ENCODE measurements around the gene CHRNA4. TPM values are rescaled to one million over a fixed set of nuclear protein-coding genes. Genes with fewer than 3 reads are reported as not detected.

The CHRNA4 gene
- polyA plus RNA-seq, 1 donor (not counting 4 experiments of a cell fraction or from before 2014, with no cell fraction given): not detected

GRCh38 chr20:63367446-63368055 is 6.4 kb upstream of the CHRNA4 start:
- Histone ChIP-seq H3K9ac (ENCODE audit: control insufficient read depth, extremely low read depth, insufficient read depth, low read length) (no peak overlapping the region), H3K9me3 (ENCODE audit: control insufficient read depth, low read depth, low read length) (no peaks in the 10 kb centered on the region), H3K9me1 (ENCODE audit: control insufficient read depth, extremely low read depth, insufficient read depth, low read length) (no peaks in the 10 kb centered on the region), H4K20me1 (ENCODE audit: control insufficient read depth, extremely low read depth, insufficient read depth, low read length) (no peaks in the 10 kb centered on the region), H3K4me1 (ENCODE audit: control insufficient read depth, extremely low read depth, insufficient read depth, low read length) (no peaks in the 10 kb centered on the region), H3K4me2 (ENCODE audit: control insufficient read depth, extremely low read depth, insufficient read depth, low read depth, low read length) (no peak overlapping the region), H3K4me3 (ENCODE audit: control insufficient read depth in 2 of 3, extremely low read depth in 1 of 3, insufficient read depth in 2 of 3, low read depth in 1 of 3, low read length in 3 of 3) (no peak overlapping the region), H3K79me2 (ENCODE audit: control insufficient read depth, insufficient read depth, low read length) (no peaks in the 10 kb centered on the region), H3K36me3 (ENCODE audit: control insufficient read depth in 2 of 2, extremely low read depth in 1 of 2, insufficient read depth in 2 of 2, low read length in 2 of 2) (no peaks in the 10 kb centered on the region), H2AFZ (ENCODE audit: control insufficient read depth, low read length) (no peak overlapping the region), H3K27me3 (ENCODE audit: control insufficient read depth, extremely low read depth, insufficient read depth, low read length) (peaks cover 21% of the 10 kb centered on the region), H3K27ac (ENCODE audit: control insufficient read depth, insufficient read depth, low read length) (no peak overlapping the region)
- no peak for DNase-seq (ENCODE audit: low read depth, low spot score)
- TF ChIP-seq EZH2 (IDR thresholded peaks at IDR 0.05; ENCODE audit: low read length): no peak
- TF ChIP-seq, protein P1, sequence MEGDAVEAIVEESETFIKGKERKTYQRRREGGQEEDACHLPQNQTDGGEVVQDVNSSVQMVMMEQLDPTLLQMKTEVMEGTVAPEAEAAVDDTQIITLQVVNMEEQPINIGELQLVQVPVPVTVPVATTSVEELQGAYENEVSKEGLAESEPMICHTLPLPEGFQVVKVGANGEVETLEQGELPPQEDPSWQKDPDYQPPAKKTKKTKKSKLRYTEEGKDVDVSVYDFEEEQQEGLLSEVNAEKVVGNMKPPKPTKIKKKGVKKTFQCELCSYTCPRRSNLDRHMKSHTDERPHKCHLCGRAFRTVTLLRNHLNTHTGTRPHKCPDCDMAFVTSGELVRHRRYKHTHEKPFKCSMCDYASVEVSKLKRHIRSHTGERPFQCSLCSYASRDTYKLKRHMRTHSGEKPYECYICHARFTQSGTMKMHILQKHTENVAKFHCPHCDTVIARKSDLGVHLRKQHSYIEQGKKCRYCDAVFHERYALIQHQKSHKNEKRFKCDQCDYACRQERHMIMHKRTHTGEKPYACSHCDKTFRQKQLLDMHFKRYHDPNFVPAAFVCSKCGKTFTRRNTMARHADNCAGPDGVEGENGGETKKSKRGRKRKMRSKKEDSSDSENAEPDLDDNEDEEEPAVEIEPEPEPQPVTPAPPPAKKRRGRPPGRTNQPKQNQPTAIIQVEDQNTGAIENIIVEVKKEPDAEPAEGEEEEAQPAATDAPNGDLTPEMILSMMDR (optimal IDR thresholded peaks at IDR 0.05 in 1 of 3, IDR thresholded peaks at IDR 0.05 in 1 of 3, conservative IDR thresholded peaks at IDR 0.05 in 1 of 3; ENCODE audit: extremely low read depth in 1 of 3, insufficient read depth in 2 of 3, low read length in 3 of 3): no peak
- dilution Hi-C loops (cut with MboI; ENCODE audit: extremely low pct_ligation_motif_present, low sequenced_read_pairs): no loop called here
- FAIRE-seq: no peak

DNA sequence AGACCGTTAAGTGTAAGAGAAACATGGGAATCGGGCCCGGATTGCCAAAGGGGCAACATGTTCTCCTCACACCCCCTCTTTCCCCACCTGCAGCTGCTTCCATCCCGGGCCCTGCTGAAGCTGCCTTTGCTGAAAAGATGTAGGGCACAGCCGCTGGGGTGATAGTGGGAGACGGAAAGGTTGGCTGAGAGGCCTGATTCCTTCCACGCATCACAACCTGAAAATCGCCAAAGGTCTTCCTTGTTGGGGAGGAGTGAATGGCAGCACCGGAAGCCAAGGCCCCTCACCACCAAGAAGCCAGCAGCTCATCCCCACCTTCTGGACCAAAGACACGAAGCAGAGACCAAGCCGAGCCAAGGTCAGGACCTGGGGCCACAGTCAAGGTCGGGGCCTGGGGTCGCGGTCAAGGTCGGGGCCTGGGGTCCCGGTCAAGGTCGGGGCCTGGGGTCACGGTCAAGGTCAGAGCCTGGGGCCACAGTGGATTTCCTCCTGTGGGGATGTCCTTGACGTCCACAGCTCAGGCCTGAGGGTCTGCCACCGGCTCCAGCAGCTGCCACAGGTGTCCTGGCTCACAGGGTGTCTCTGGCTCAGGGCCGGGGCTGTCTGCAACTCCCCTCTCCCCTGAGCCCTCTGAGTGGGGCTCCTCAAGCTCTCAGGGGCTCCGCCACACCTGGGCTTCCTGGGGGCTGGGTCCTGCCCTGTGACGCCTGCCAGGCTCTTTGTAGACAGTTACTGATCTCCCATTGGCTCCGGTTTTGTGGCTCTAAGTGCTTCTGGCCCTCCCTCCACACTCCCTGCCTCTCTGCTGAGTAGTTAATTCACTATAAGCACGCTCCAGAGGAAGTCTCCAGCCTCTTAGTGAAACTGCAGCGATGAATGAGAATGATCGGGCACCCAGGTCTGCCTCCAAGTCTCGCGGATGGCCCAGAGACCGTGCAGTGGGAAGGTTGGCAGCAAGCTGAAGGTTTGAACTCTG is 5.5 kb upstream of the CHRNA4 start:
- FAIRE-seq: no peak

More for the DNA sequence above, 5.5 kb upstream of the CHRNA4 start:
- H3K9me3 ChIP-seq (ENCODE audit: control insufficient read depth, low read depth, low read length): no peaks in the 10 kb centered on the region
- DNase-seq (ENCODE audit: low read depth, low spot score): no peak
- dilution Hi-C loops (cut with MboI; ENCODE audit: extremely low pct_ligation_motif_present, low sequenced_read_pairs): no loop called here
- no peaks in the 10 kb centered on the region for H3K79me2 ChIP-seq (ENCODE audit: control insufficient read depth, insufficient read depth, low read length)
- H4K20me1 ChIP-seq (ENCODE audit: control insufficient read depth, extremely low read depth, insufficient read depth, low read length): no peaks in the 10 kb centered on the region
- H3K4me3 ChIP-seq (ENCODE audit: control insufficient read depth in 2 of 3, extremely low read depth in 1 of 3, insufficient read depth in 2 of 3, low read depth in 1 of 3, low read length in 3 of 3): no peak overlapping the region
- H2AFZ ChIP-seq (ENCODE audit: control insufficient read depth, low read length): no peak overlapping the region
- no peaks in the 10 kb centered on the region for H3K36me3 ChIP-seq (ENCODE audit: control insufficient read depth in 2 of 2, extremely low read depth in 1 of 2, insufficient read depth in 2 of 2, low read length in 2 of 2)
- no peaks in the 10 kb centered on the region for H3K9me1 ChIP-seq (ENCODE audit: control insufficient read depth, extremely low read depth, insufficient read depth, low read length)
- TF ChIP-seq, protein P1 (optimal IDR thresholded peaks at IDR 0.05 in 1 of 3, IDR thresholded peaks at IDR 0.05 in 1 of 3, conservative IDR thresholded peaks at IDR 0.05 in 1 of 3; ENCODE audit: extremely low read depth in 1 of 3, insufficient read depth in 2 of 3, low read length in 3 of 3): no peak
- TF ChIP-seq EZH2 (IDR thresholded peaks at IDR 0.05; ENCODE audit: low read length): no peak
- no peaks in the 10 kb centered on the region for H3K4me1 ChIP-seq (ENCODE audit: control insufficient read depth, extremely low read depth, insufficient read depth, low read length)
- no peak overlapping the region for H3K4me2 ChIP-seq (ENCODE audit: control insufficient read depth, extremely low read depth, insufficient read depth, low read depth, low read length)
- H3K27me3 ChIP-seq (ENCODE audit: control insufficient read depth, extremely low read depth, insufficient read depth, low read length): peaks cover 25% of the 10 kb centered on the region
- no peak overlapping the region for H3K27ac ChIP-seq (ENCODE audit: control insufficient read depth, insufficient read depth, low read length)
- no peak overlapping the region for H3K9ac ChIP-seq (ENCODE audit: control insufficient read depth, extremely low read depth, insufficient read depth, low read length)
